ENCODE results near the gene TMEM243. TPM values are rescaled to one million over a fixed set of nuclear protein-coding genes. Genes with fewer than 3 reads are reported as not detected.

TMEM243 gene
- total RNA-seq, 1 experiment from 2014 or later, result 24.2 TPM

GRCh38 chr7:87170828-87171227 is 48.7 kb downstream of the TMEM243 start:
- no peak overlapping the region for H3K27ac Mint-ChIP-seq (ENCODE audit: unreplicated experiment)

DNA sequence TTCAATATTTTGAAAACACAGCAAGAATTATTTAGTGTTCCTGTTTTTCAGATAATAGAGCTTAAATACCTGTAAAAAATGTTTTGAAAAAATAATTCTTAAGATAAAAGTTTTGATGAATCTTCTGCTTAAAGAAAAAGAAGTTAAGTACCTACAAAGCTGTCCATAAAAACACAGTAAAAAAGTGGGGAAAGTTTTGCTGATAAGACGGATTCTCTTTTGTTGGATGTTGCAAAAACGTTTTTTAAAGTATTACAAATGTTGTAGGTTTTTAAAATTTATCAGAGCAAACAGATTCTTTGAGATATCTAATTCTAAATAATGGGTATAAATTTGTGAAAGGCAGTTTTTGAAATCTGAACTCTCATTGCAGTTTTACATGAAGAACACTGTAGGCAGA is 55.1 kb downstream of the TMEM243 start:
- no peaks in the 10 kb centered on the region for H3K4me1 Mint-ChIP-seq (ENCODE audit: low read depth, unreplicated experiment)
- TF ChIP-seq, protein P1, sequence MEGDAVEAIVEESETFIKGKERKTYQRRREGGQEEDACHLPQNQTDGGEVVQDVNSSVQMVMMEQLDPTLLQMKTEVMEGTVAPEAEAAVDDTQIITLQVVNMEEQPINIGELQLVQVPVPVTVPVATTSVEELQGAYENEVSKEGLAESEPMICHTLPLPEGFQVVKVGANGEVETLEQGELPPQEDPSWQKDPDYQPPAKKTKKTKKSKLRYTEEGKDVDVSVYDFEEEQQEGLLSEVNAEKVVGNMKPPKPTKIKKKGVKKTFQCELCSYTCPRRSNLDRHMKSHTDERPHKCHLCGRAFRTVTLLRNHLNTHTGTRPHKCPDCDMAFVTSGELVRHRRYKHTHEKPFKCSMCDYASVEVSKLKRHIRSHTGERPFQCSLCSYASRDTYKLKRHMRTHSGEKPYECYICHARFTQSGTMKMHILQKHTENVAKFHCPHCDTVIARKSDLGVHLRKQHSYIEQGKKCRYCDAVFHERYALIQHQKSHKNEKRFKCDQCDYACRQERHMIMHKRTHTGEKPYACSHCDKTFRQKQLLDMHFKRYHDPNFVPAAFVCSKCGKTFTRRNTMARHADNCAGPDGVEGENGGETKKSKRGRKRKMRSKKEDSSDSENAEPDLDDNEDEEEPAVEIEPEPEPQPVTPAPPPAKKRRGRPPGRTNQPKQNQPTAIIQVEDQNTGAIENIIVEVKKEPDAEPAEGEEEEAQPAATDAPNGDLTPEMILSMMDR (IDR thresholded peaks at IDR 0.05; ENCODE audit: insufficient read depth in 1 of 2, low read depth in 1 of 2, low read length in 1 of 2, severe bottlenecking in 1 of 2, unreplicated experiment in 1 of 2), result no peak
- CTCF ChIA-PET, result no interaction called here
- no peaks in the 10 kb centered on the region for H3K27me3 ChIP-seq (replicated peaks; ENCODE audit: control insufficient read depth, insufficient read depth, low read length)
- H3K36me3 Mint-ChIP-seq (ENCODE audit: insufficient read depth, unreplicated experiment), result peaks cover 46% of the 10 kb centered on the region
- no peak overlapping the region for H3K4me3 ChIP-seq (ENCODE audit: low read depth, low read length)
- no peaks in the 10 kb centered on the region for H3K27me3 Mint-ChIP-seq (ENCODE audit: insufficient read depth, unreplicated experiment)
- no peak overlapping the region for H3K27ac Mint-ChIP-seq (ENCODE audit: unreplicated experiment)
- POLR2A ChIA-PET, result no interaction called here
- no TSS peak for BruUV-seq (replicated peaks)
- intact Hi-C loops (cut with micrococcal nuclease; ENCODE audit: unreplicated experiment), result no loop called here
- peaks cover 2% of the 10 kb centered on the region for H3K36me3 ChIP-seq (ENCODE audit: control insufficient read depth, insufficient read depth, low read length)
- no peak for DNase-seq
- no peak overlapping the region for H3K4me3 Mint-ChIP-seq (ENCODE audit: unreplicated experiment)
- H3K4me1 ChIP-seq, result no peaks in the 10 kb centered on the region
- H3K9me3 ChIP-seq, result no peaks in the 10 kb centered on the region
- no peaks in the 10 kb centered on the region for H3K9me3 Mint-ChIP-seq (ENCODE audit: unreplicated experiment)

More at GRCh38 chr7:87170828-87171227, 48.7 kb downstream of the TMEM243 start:
- no peaks in the 10 kb centered on the region for H3K9me3 Mint-ChIP-seq (ENCODE audit: unreplicated experiment)
- peaks cover 7% of the 10 kb centered on the region for H3K4me1 Mint-ChIP-seq (ENCODE audit: low read depth, unreplicated experiment)
- CTCF ChIA-PET, result no interaction called here
- TF ChIP-seq, protein P1 (IDR thresholded peaks at IDR 0.05; ENCODE audit: insufficient read depth in 1 of 2, low read depth in 1 of 2, low read length in 1 of 2, severe bottlenecking in 1 of 2, unreplicated experiment in 1 of 2), result no peak
- intact Hi-C loops (cut with micrococcal nuclease; ENCODE audit: unreplicated experiment), result no loop called here
- no peak for DNase-seq
- Histone ChIP-seq H3K27me3 (replicated peaks; ENCODE audit: control insufficient read depth, insufficient read depth, low read length) (no peaks in the 10 kb centered on the region), H3K36me3 (ENCODE audit: control insufficient read depth, insufficient read depth, low read length) (peaks cover 2% of the 10 kb centered on the region), H3K9me3 (no peaks in the 10 kb centered on the region), H3K4me1 (peaks cover 8% of the 10 kb centered on the region), H3K4me3 (ENCODE audit: low read depth, low read length) (no peak overlapping the region)
- no peaks in the 10 kb centered on the region for H3K27me3 Mint-ChIP-seq (ENCODE audit: insufficient read depth, unreplicated experiment)
- H3K36me3 Mint-ChIP-seq (ENCODE audit: insufficient read depth, unreplicated experiment), result peaks cover 63% of the 10 kb centered on the region
- POLR2A ChIA-PET, result no interaction called here
- no peak overlapping the region for H3K4me3 Mint-ChIP-seq (ENCODE audit: unreplicated experiment)
- no TSS peak for BruUV-seq (replicated peaks)

GRCh38 chr7:87159538-87159937 is 60.0 kb downstream of the TMEM243 start:
- H3K36me3 ChIP-seq (ENCODE audit: control insufficient read depth, insufficient read depth, low read length), result no peaks in the 10 kb centered on the region; the same call in 1 of the 2 replicates
- H3K9me3 ChIP-seq, result no peaks in the 10 kb centered on the region
- H3K4me3 ChIP-seq (ENCODE audit: low read depth, low read length), result no peak overlapping the region
- TF ChIP-seq, protein P1 (IDR thresholded peaks at IDR 0.05; ENCODE audit: insufficient read depth in 1 of 2, low read depth in 1 of 2, low read length in 1 of 2, severe bottlenecking in 1 of 2, unreplicated experiment in 1 of 2), result no peak
- ChIA-PET CTCF (interaction anchor here (0.6 kb wide), 1 partner anchor 81 kb away, joined by 3 read pairs; no protein-coding TSS in a partner anchor), POLR2A (no interaction called here)
- intact Hi-C loops (cut with micrococcal nuclease; ENCODE audit: unreplicated experiment), result no loop called here
- Mint-ChIP-seq H3K9me3 (ENCODE audit: unreplicated experiment) (no peaks in the 10 kb centered on the region), H3K27ac (ENCODE audit: unreplicated experiment) (no peak overlapping the region), H3K4me3 (ENCODE audit: unreplicated experiment) (no peak overlapping the region), H3K36me3 (ENCODE audit: insufficient read depth, unreplicated experiment) (peaks cover 12% of the 10 kb centered on the region), H3K4me1 (ENCODE audit: low read depth, unreplicated experiment) (peaks cover 6% of the 10 kb centered on the region), H3K27me3 (ENCODE audit: insufficient read depth, unreplicated experiment) (no peaks in the 10 kb centered on the region)
- no peaks in the 10 kb centered on the region for H3K27me3 ChIP-seq (replicated peaks; ENCODE audit: control insufficient read depth, insufficient read depth, low read length)
- H3K4me1 ChIP-seq, result 0 out of 2 replicates have a peak, but pooled peaks cover 6% of the 10 kb centered on the region
- BruUV-seq (replicated peaks), result no TSS peak
- DNase-seq, result no peak
